Fibroblast of skin of back (primary cell): ENCODE measurements around the gene CSPG4.
A peak's percentile ranks its signal among the peaks of the same experiment; 100 is the strongest.
"Not testable (repeated sequence)": the region's sequence is repeated elsewhere in the genome, so short reads cannot be mapped to it uniquely, and the experiment has no call there.

Experiments
- DNase-seq: peaks from one replicate; pipeline ENCODE4 v3.0.0-alpha.2; 2013

CSPG4 gene

DNA sequence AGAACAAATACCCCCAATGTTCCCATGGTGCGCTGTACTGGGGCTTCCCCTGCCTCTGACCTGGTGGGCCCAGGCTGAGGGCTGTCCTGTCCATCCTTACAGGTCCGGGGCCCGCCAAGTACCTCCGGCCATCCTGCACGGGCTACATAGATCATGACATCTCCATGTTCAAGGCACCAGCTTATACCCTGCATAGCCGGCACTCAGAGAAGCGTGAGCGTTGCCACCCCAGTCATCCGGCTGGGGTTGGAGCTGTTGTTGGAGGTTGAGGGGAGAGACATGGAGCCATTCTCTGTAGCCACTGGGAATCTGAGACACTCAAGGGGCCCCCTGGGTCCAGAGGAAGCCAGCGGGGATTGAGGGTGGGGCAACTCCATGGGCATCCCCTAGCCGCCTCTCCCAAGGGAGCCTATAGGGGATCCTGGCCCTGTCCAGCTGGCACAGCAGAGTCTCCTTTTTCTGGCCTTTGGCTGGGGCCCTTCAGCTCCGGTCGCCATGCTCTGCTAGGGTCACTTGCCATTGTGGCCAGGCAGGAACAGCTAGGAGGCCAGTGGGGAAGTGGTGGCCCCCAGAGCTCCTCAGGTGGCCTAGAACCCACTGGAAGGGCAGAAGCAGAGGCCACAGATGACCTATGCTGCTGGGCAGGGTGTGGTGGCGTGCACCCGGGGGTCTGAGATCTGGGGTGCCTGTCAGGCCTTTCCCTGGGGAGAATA is 12.5 kb upstream of the CSPG4 start:
- no peak for DNase-seq

DNA sequence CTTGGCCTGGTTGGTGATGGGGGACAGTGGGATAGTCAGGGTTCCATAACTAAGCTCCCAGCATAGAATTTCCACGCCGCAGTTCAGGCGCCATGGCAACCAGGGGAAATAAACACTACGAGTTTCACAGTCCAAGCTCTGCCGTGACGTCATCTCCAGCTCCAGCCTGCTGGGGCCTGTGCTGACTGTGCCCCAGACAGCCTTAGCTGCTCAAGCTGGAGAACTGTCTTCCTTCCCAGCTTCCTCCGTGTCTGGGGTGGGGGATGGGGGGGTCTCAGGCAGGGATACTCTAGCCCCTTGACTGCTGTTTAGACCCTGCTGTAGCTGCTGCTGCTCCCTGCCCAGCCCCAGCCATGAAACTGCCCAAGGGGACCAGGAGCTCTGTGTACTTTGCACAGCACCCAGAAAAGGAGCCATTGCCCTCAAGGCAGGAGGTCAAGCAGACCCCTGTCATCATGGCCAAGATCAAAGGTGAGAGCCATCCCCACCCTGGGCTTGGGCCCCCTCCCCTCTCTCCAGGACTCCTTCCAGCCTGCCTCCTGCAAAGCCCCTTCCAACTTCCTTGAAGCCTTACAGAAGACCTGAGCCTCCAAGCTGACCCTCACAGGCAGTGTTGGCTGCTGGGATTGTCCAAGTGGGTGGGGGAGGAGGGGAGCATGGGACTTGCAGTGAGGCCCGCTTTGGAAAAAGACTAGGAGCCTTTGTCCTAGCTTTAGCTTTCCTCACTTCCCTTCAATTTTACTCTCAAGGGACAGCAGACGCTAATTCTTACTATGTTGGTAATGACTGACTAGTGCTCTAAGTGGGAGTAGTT is 11.4 kb upstream of the CSPG4 start:
- DNase-seq, result peak; percentile 90

- DNase-seq, result no peak
These were observed 10.7 kb upstream of the CSPG4 start for GRCh38 chr15:75723171-75723846.

DNA sequence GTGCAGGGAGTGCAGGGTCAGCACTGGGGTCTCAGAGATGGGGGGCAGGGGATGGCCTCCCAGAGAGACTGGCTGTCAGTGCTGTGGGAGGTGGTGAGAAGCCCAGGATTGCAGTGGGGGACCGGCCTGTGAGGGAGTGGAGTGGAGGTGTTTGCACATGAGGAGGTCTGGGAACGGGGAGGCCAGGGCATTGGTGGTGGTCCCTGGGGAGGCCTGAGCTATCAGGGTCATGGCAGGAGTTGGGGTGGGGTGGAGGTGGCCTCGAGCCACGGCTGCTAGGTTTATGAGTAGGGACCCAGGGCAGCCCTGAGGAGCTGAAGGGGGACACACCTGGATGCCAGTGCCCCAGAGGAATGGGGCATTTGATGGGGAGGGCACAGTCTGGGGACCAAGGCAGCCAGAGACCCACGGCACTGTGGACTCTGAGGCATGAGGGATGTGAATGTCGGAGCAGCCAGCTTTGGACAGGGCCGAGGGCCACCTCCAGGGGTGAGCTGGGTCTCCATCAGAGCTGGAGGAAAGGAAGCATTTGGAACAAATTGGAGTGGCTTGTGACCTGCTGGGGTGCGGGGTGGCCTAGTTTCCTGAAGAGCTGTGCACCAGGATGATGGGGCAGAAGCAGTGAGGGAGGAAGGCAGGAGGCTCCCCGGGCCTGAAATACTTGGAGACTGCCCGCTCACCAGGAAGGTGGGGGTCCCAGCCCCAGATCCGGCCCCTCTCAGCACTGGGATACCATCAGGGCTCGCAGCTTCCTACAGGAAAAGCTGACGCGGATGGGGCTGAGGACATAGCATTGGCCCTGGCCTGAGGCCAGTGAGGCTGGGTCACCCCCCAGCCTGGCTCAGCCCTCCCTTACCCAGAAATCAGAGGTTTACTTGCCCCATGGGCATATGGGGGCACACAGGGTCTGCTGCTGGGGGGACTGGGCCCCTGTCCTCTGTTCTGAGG is 9.5 kb upstream of the CSPG4 start:
- no peak for DNase-seq

- DNase-seq, result no peak
These were observed 8.9 kb upstream of the CSPG4 start for GRCh38 chr15:75721480-75721922.

DNA sequence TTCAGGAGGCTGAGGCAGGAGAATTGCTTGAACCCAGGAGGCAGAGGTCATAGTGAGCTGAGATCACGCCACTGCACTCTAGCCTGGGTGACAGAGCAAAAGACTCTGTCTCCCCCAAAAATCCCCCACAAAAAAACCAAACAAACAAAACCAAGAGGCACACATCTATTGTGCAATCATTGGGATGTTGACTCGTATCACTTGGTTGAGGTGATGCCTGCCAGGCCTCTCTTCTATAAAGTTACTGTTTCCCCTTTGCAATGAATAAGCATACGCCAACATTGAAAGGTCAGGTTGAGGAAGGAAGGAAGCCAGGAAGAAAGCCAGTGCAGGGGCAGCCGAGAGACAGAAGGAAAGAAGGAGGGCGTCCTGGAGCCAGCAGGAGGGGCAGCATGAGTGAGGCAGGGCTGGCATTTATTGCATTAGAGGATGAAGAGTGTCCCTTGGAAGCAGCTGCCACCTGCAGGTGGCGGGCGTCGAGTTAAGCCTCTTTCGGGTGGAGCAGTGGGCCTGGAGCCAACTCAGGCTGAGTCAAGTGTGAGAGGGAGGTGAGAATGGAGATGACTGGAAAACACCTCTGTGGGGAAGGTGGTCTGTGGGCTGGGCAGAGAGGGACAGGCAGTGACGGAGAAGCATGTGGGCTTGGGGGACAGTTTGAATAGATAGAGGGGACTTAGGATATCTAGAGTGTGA is 8.3 kb upstream of the CSPG4 start:
- peak; percentile 50 for DNase-seq

DNA sequence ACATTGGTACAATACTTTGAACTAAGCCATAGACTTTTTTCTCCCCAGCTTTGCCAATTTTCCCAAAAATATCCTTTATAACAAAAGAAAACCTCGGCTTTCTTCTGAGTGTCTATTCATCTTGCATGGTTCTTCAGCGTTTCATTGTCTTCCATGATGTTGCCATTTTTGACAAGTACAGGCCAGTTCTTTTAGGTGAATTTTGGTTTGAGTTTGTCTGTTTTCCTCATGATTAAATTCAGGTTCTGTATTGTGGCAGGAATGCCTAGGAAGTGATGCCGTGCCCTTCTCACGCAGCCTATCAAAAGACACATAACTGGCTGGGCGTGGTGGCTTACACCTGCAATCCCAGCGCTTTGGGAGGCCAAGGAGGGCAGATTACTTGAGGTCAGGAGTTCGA is 7.6 kb upstream of the CSPG4 start:
- no peak for DNase-seq

DNA sequence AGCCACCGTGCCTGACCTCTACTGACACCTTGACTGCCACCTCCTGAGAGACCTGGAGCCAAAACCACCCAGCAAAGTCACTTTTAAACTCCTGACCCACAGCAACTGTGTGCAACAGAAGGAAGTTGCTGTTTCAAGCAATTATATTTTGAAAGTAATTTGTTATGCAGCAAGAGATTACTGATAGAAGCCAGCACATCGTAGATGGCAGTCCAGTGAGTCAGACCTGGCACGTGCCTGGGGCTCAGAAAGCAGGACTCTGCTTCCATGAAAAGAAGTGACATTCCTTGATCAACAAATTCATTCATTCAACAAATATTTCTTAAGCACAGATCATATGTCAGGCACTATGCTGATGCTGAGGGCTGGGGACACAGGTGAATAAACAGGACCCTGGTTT is 5.7 kb upstream of the CSPG4 start:
- DNase-seq, result peak; percentile 85

- not testable (repeated sequence) for DNase-seq
These were observed 4.4 kb upstream of the CSPG4 start for GRCh38 chr15:75717001-75717400.

DNA sequence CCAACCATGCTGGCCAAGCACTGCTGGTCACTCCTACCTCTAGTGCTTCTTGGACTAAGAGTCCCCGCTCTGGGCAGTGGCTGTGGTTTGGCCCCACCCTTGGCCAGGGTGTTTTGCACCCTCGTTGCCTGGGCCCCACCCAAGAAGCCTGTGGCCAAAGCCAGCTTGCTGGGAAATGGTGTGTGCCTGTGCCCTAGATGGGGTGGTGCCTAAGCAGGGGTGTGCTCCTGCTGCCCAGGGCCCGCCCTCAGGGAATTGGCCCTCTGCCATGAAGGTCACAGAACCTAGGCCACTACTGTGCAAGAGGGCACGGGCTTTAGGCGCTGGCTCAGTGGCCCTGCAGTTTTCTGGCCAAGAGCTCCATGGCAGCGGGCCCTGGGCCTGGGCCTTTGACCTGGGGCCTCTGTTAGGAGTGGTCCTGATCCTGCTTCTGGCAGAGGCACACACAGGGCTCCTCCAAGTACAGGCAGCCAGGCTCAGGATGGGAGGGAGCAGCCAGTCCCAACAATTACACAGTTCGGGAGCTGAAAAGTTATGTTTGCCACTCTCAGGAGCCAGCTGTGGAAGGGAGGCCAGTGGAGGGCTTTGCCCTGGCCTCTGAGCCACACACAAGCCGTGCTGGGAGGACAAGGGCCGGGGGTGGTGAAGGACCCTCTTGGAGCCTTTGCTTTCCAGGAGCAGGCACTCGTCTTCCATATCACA is 3.8 kb upstream of the CSPG4 start:
- DNase-seq, result not testable (repeated sequence)

GRCh38 chr15:75715312-75715832 is 2.7 kb upstream of the CSPG4 start:
- not testable (repeated sequence) for DNase-seq

DNA sequence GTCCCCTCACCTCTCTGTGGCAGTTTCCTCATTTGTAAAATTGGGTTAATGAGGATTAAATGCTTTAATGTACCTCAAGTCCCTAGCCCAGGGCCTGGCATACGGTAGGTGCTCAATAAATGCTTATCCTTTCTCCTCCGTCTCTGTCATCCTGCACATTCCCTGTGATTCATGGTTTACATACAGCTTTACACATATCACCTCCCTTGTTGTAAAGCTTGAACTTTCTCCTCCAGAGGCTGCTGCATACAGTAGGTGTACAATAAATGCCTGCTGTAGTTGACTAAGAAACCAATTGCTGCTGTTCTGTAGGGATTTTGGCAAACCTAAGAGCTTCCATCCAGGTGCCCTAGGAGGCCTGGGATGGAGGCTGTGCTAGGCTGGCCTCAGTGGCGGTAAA is 1.5 kb upstream of the CSPG4 start:
- DNase-seq, result no peak

DNA sequence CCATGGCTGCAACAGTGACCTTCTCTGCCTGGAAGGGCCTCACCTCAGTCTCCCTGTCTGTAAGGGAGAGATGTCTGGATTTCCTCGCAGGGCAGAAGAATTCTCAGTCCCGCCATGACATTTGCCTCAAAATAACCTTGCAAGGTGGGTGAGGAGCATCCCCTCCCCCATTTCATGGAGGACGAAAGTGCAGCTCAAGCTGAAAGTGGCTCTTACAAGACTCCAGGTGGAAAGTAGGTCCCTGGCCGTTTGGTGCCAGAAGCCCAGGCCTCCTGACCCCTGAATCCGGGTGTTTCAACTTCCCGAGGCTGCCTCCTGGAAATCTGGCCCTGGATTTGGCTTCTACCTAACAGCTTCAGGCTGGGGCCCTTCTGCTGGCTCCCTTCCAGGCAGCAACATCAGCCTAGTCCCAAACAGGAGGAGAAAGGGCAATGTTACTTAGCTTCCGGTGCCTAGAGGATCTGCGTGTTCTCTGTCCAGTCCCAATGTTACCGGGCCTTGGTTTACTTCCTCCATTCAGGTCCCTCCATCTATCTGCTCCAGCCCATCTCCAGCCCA is 769 bp upstream of the CSPG4 start:
- peak; percentile 63 for DNase-seq

GRCh38 chr15:75711495-75711894 is 1.2 kb downstream of the CSPG4 start:
- peak; percentile 64 for DNase-seq

DNA sequence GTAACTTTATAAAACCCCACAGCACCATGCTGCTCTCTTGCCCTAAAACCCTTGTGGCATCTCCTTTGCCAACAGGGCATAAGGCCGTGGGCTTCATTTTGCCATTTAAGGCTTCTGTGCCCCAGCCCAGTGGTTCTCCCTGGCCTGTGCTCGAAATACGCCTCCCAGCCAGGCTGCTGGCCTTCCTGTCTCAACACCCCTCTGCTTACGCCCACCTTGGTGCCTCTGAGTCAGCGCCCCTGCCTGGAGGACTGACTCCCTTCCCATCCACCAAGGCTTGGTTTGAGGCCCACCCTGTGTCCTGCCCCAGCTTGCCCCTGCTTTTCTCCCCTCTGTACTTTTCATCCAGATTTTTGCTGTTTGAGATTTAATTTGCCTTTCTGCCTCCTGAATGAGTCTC is 1.8 kb downstream of the CSPG4 start:
- DNase-seq, result not testable (repeated sequence)

- peak; percentile 52 for DNase-seq
These were observed 3.2 kb downstream of the CSPG4 start for GRCh38 chr15:75709458-75709857.

GRCh38 chr15:75706682-75706954 is 6.0 kb downstream of the CSPG4 start:
- DNase-seq, result no peak

DNA sequence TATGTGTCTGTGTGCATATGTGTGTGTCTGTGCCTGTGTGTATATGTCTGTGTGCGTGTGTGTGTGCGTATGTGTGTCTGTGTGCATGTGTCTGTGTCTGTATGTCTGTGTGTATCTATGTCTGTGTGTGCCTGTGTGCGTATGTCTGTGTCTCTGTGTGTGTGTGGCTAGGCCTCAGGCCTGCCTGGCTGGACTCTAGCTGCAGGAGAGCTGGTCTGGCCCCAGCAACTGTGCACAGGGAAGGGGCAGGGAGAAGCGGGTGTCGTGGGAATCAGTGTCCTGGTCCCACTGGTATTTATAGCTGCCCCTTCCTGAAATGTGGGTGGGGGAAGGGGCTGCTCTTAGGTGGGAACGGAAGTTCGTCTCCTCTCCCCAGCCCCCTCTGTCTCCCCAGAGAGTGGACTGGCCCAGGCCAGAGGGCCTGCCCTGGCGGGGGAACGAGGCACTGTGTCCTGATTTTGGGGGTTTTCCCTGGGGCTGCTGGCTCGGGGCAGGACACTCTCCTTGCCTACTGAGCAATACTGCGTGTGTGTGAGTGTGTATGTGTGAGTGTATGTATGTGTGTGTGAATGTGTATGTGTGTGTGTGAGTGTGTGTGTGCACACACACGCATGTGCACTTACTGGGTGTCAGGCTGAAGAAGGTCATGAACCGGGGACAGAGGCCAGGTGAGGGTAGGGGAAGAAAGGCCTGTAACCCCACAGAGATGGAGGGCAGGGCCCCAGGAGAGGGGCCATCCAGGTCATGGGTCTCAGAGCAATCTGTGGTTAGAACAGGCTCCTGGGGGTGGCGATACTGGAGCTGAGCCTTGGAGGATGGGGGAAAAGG is 6.6 kb downstream of the CSPG4 start:
- DNase-seq, result no peak

GRCh38 chr15:75705375-75705774 is 7.3 kb downstream of the CSPG4 start:
- DNase-seq, result not testable (repeated sequence)

GRCh38 chr15:75704618-75705017 is 8.0 kb downstream of the CSPG4 start:
- DNase-seq, result no peak
